GM18861 (cell line): ENCODE results near the gene SLC2A4RG.
"Not testable (repeated sequence)": the region's sequence is repeated elsewhere in the genome, so short reads cannot be mapped to it uniquely, and the experiment has no call there.

ENCODE experiments used
- ATAC-seq: cut with Tn5 transposase; IDR thresholded peaks from one replicate; pipeline ENCODE4 v1.9.1; 2021; ENCODE audit not compliant: unreplicated experiment

The SLC2A4RG gene

GRCh38 chr20:63773571-63774241, 34.1 kb downstream of the SLC2A4RG start:
- no peak for ATAC-seq

DNA sequence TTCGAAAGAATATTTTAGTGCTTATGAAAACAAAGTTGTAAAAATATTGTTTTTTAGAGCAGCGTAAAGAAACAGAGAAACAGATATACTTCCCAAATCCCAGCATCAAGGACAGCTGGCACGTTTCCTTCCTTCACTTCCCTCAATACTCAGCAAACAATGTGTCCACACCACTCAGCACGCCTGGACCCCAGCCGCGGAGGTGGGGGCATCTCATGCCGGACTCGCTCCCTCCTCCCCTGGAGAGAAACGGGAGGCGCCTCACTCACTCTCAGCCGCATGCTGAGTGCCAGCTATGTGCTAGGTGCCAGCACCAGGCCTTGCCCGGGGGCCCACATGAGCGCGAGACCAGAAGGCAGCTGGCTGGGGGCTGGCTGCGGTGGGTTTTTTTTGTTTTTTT, 34.7 kb downstream of the SLC2A4RG start:
- no peak for ATAC-seq

DNA sequence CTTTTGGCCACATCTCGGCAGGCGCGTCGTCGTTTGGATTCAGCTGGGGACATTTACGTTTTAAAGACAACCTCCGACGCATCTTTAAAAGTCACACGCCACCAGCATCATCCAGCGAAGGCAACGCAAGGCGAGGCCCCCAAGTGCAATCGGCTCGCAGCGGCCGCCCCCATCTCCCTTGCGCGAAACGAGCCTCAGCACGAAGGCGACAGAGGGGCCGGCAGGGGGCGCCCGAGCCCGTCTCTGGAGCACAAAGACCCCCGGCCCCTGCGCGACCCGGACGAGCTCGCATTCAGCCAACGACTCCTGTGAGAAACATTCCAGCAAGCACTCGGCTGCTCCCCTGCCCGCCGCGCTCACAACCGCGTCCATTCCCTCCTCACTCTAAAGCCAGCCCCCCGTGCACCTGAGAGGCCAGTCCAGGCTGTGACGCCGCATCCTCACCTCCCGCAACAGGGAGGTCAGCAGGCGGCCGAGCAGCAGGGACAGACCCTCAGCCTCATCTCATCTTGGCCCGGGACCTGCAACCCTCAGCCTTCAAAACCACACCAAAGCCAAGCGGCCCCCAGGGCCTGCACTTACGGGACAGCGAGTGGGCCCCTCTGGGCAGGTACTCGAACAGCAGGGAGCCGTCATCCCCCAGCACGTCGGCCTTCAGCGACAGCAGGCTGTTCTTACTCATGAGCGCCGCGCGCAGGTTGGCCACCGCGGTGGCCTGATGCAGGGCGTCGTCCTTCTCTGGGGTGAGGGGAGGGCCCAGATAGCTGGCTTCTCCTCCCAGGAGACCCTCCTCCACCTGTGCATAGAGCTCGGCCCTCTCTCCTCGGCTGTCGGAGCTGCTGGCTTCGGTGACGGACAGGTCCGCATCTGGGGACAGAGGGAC, 35.8 kb downstream of the SLC2A4RG start:
- ATAC-seq, result no peak

DNA sequence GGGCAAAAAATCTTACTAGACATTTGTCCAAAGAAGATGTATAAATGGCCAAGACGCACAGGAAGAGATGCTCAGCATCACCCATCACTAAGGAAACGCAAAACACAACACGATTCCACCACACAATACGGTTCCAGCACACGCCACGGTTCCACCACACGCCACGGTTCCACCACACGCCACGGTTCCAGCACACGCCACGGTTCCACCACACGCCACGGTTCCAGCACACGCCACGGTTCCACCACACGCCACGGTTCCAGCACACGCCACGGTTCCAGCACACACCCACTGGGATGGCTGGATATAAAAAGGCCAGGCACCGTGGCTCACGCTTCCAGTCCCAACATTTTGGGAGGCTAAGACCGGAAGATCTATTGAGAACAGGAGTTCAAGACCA, 37.3 kb downstream of the SLC2A4RG start:
- ATAC-seq, result not testable (repeated sequence)

- ATAC-seq, result no peak
These were observed 38.0 kb downstream of the SLC2A4RG start for GRCh38 chr20:63777614-63778013.

- ATAC-seq, result no peak
These were observed 38.6 kb downstream of the SLC2A4RG start for GRCh38 chr20:63778034-63778752.

DNA sequence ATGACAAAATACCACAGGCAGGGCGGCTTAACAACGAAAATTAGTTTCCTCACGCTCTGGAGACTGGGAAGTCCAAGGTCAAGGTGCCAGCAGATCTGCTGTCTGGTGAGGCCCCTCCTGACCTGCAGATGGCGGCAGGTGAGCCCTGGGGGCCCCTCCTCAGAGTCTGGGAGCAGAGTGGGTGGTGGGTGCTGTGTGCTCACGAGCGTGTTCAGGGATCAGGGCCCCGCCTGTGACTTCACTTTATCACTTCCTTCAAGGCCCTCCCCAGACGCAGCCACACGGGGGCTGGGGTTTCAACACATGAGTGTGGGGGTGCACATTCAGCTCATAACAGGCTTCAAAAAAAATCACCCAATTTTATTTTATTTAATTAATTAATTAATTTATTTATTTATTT, 39.3 kb downstream of the SLC2A4RG start:
- ATAC-seq, result no peak

DNA sequence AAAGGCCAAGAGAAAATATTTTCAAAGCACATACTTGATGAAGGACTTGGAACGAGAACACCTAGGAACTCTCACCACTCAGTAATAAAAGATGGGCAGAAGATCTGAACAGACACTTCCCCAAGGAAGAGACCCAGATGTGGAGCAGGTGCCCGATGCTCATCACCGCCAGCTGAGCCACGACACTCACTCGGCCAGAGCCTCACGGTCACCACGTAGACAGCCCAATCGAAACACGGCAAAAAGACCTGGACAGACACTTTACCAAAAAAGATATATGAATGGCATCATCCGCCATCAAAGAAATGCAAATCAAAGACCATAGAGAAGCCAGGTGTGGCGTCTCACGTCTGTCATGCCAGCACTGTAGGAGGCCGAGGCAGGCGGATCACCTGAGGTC, 41.6 kb downstream of the SLC2A4RG start:
- no peak for ATAC-seq

GRCh38 chr20:63782051-63782471, 42.5 kb downstream of the SLC2A4RG start:
- ATAC-seq, result no peak

- ATAC-seq, result no peak
These were observed 43.0 kb downstream of the SLC2A4RG start for GRCh38 chr20:63782521-63782971.

- ATAC-seq, result no peak
These were observed 44.4 kb downstream of the SLC2A4RG start for GRCh38 chr20:63783970-63784369.

- no peak for ATAC-seq
These were observed 46.1 kb downstream of the SLC2A4RG start for GRCh38 chr20:63785691-63786131.

DNA sequence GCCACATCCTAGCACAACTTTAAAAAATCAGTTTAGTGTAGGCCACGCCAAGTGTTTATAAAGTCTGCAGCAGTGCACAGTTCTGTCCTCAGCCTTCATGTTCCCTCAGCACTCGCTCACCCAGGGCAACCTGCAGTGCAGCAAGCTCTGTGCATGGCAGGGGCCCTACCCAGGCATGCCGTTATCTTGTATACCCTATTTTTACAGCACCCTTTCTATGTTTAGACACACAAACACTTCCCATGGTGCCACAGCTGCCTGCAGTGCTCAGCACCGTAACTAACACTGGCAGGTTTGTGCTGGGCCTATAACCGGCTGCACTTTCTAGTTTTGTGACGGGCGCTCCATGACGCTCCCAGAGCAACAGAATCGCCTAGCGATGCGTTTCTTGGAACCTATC, 47.7 kb downstream of the SLC2A4RG start:
- no peak for ATAC-seq

DNA sequence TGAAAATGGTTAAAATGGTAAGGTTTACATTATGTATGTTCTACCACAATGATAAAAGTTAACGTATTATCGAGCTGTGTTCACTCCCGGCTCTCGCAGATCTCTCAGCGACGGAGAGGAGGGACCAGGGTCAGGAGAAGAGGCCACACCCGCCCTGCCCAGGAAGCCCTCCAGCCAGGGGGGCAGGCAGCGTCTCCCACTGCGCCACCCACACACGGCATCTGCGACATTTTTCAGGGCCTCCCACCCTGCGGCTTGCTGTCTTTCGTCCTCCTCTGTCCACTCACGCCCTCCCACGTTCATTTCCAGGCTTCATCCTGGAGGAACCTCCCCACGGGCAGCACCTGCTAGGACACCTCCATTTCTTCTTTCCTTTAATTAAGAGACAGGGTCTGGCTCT, 48.2 kb downstream of the SLC2A4RG start:
- no peak for ATAC-seq

DNA sequence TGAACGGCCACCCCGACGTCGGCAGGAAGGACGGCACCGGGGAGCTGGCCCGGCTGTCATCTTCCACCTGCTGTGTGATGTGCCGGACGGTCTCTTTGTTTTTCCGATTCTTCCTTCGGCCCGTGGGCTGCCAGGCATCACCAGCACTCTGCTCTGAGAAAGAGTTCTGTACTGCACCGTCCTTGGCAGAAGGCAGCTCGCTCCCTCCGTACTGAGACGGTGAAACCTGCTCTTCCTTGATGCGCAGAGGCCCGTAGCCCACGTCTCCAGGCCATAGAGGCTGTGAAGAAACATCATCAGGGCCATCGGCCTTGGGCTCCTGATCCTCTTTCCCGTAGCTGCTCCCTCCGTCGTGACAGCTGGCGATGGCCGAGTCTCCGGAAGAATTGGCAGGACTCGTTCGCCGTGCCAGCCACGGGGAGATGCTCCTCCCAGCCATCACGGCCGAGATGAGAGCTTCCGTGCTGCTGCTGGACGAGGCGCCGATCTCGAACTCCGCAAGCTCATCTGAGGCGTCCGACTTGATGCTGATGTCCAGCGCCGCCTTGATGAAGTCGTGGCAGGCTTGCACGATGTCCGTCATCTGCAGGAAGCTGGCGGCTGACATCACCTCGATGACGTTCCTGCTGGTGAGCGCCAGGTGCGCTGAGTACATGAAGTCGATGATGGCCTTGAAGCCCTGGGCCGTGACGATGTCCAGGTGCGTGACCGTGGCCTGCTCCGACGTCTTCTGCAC, 50.4 kb downstream of the SLC2A4RG start:
- ATAC-seq, result no peak

- ATAC-seq, result no peak
These were observed 51.1 kb downstream of the SLC2A4RG start for GRCh38 chr20:63790572-63791168.

DNA sequence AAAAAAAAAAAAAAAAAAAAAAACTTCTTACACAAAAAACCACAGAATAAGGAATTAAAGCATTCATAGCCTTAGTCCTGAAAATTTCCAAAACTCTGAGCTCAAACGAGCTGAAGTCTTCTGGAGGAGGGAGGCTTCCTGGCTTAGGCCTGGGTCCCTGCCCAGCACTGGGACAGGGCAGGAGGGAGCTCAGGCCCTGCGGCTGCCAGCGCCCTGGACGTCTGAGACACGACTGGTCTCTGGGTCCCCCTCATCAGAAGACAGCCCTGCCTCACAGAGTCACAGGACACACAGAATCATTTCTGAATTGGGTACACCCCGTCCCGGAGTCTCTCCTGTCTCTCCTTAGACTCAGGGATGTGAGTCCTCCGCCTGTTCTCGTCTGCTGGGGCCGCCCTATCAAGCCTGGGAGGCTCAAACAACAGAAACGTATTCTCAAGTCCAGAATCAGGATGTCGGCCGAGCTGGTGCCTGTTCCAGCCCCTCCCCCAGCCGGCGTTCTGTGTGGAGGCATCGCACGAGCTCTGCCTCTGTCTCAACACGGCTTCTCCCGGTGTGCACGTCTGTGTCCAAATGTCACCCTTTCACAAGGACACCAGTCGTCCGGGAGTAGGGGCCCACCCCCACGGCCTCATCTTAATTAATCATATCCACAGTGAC, 52.1 kb downstream of the SLC2A4RG start:
- no peak for ATAC-seq

DNA sequence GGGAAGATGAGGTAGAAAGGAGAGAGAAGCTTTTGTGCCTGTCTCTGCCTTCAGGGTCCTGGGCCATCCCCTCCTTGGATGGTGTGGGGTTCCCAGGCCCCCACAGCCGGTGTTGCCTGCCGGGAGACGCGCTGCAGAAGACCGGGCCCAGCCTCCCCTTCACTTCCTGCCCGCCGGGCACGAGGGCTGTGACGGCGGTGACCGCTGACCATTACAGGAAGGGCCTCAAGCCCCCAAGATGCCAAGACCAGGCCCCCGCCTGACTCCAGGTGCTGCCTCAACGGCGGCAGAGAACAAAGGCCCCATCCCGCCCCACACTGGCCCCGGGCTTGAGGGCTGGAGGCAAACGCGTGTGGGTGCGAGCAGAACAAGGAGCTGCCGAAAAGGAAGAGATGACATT, 53.3 kb downstream of the SLC2A4RG start:
- no peak for ATAC-seq
